Measurements from ENCODE around the gene DUS4L.
A peak's percentile ranks its signal among the peaks of the same experiment; 100 is the strongest.

DUS4L gene

GRCh38 chr7:107613948-107614347 is 50.2 kb downstream of the DUS4L start:
- no peaks in the 10 kb centered on the region for H3K27me3 ChIP-seq (replicated peaks)
- DNase-seq, result no peak
- peaks cover 10% of the 10 kb centered on the region for H3K36me3 ChIP-seq (replicated peaks)
- H3K27ac ChIP-seq, result no peak overlapping the region
- TF ChIP-seq CTCF (IDR thresholded peaks at IDR 0.05; ENCODE audit: low read depth, low read length, missing control alignments), result no peak
- in situ Hi-C loops (cut with HindIII; ENCODE audit: low pct_ligation_motif_present, low sequenced_read_pairs), result no loop called here
- no peak overlapping the region for H3K4me3 ChIP-seq (ENCODE audit: low read depth, low read length)

- TF ChIP-seq CTCF (IDR thresholded peaks at IDR 0.05; ENCODE audit: low read depth, low read length, missing control alignments), result no peak
- Histone ChIP-seq H3K27ac (no peak overlapping the region), H3K27me3 (replicated peaks) (no peaks in the 10 kb centered on the region), H3K4me3 (ENCODE audit: low read depth, low read length) (no peak overlapping the region), H3K36me3 (replicated peaks) (peaks cover 7% of the 10 kb centered on the region)
- DNase-seq, result peak; percentile 14
- in situ Hi-C loops (cut with HindIII; ENCODE audit: low pct_ligation_motif_present, low sequenced_read_pairs), result no loop called here
Measured at GRCh38 chr7:107614425-107614824, 50.7 kb downstream of the DUS4L start.

- DNase-seq, result no peak
- in situ Hi-C loops (cut with HindIII; ENCODE audit: low pct_ligation_motif_present, low sequenced_read_pairs), result no loop called here
- no peak overlapping the region for H3K4me3 ChIP-seq (ENCODE audit: low read depth, low read length)
- no peak overlapping the region for H3K27ac ChIP-seq
- peaks cover 7% of the 10 kb centered on the region for H3K36me3 ChIP-seq (replicated peaks)
- no peak for TF ChIP-seq CTCF (IDR thresholded peaks at IDR 0.05; ENCODE audit: low read depth, low read length, missing control alignments)
- H3K27me3 ChIP-seq (replicated peaks), result no peaks in the 10 kb centered on the region
Measured at GRCh38 chr7:107615910-107616680, 52.3 kb downstream of the DUS4L start.

- in situ Hi-C loops (cut with HindIII; ENCODE audit: low pct_ligation_motif_present, low sequenced_read_pairs), result no loop called here
- Histone ChIP-seq H3K4me3 (ENCODE audit: low read depth, low read length) (no peak overlapping the region), H3K36me3 (replicated peaks) (no peaks in the 10 kb centered on the region), H3K27me3 (replicated peaks) (no peaks in the 10 kb centered on the region), H3K27ac (peak overlapping the region; percentile 27)
- TF ChIP-seq CTCF (IDR thresholded peaks at IDR 0.05; ENCODE audit: low read depth, low read length, missing control alignments), result no peak
- DNase-seq, result peak; percentile 71
Measured at GRCh38 chr7:107622429-107622828, 58.7 kb downstream of the DUS4L start.

- no peak for TF ChIP-seq CTCF (IDR thresholded peaks at IDR 0.05; ENCODE audit: low read depth, low read length, missing control alignments)
- Histone ChIP-seq H3K4me3 (ENCODE audit: low read depth, low read length) (no peak overlapping the region), H3K27me3 (replicated peaks) (no peaks in the 10 kb centered on the region), H3K36me3 (replicated peaks) (no peaks in the 10 kb centered on the region), H3K27ac (peak overlapping the region; percentile 27)
- DNase-seq, result no peak
- in situ Hi-C loops (cut with HindIII; ENCODE audit: low pct_ligation_motif_present, low sequenced_read_pairs), result no loop called here
Measured at GRCh38 chr7:107622894-107623293, 59.1 kb downstream of the DUS4L start.

- no peaks in the 10 kb centered on the region for H3K27me3 ChIP-seq (replicated peaks)
- no peak overlapping the region for H3K4me3 ChIP-seq (ENCODE audit: low read depth, low read length)
- H3K27ac ChIP-seq, result no peak overlapping the region
- TF ChIP-seq CTCF (IDR thresholded peaks at IDR 0.05; ENCODE audit: low read depth, low read length, missing control alignments), result no peak
- in situ Hi-C loops (cut with HindIII; ENCODE audit: low pct_ligation_motif_present, low sequenced_read_pairs), result no loop called here
- no peak for DNase-seq
- H3K36me3 ChIP-seq (replicated peaks), result no peaks in the 10 kb centered on the region
Measured at GRCh38 chr7:107627002-107627401, 63.2 kb downstream of the DUS4L start.
